GM19372 (cell line): ENCODE measurements around the gene KLHL29.

Experiments used
- ATAC-seq: cut with Tn5 transposase; IDR thresholded peaks from one replicate; pipeline ENCODE4 v1.9.1; 2021; ENCODE audit warnings: mild to moderate bottlenecking, low read depth, moderate library complexity; ENCODE audit not compliant: unreplicated experiment

Gene KLHL29

DNA sequence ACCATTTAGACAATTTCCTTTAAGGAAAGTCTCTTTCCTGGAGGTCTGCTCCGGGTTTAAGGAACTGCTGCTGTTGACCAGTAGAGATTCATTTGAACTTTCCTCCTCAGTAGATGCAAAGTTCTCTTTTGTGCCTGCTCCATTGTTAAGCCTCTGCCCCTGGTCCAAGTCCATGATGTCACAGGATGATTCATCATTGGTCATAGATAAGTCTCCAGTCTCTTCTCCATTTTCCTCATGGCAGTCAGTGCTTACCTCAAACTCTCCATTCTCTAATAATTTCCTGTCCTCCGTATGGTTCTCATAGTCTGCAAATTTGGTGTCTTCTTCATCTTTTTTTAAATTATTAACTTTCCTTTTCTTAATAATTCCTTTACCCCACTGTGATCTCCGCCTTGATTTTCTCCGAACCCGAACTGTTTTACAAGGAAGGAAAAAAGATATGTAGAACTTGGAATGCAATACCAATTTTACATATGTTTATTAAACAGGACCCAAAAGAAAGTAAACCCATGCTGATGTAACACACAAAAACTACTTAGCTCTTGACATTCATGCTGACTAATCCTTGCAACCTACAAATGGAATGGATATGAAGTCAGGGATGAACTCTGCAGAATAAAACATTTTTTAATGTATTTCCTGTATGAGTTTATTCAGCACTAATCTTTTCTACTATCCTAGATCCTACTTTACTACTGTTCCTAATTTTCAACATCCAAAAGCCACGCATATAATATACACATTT, 372.9 kb downstream of the KLHL29 start:
- ATAC-seq = no peak
